Panc1 (cell line): ENCODE data around the gene PRDM2. TPM values are rescaled to one million over a fixed set of nuclear protein-coding genes. Genes with fewer than 3 reads are reported as not detected.

Experiments used
- ATAC-seq: fragments of 200-7000 bp; cut with Tn5 transposase; 2 replicates; pipeline ENCODE4 v1.9.1; 2020; ENCODE audit warnings: mild to moderate bottlenecking, moderate library complexity
- BruUV-seq: library from RNA; stranded (reverse); fragments of 400-500 nt; replicated peaks from 2 replicates; lab custom pipeline; 2021; lab: Mats Ljungman, UMichigan
- CTCF ChIA-PET: fragments of 300-600 bp; sonication (Branson Sonifier 250); formaldehyde crosslinking; loops from one replicate; lab custom pipeline; 2022; ENCODE audit warnings: antibody characterized with exemption; lab: Charles Lee
- POLR2A ChIA-PET: fragments of 300-600 bp; sonication (Branson Sonifier 250); formaldehyde crosslinking; loops from one replicate; lab custom pipeline; 2022; ENCODE audit warnings: antibody characterized with exemption; lab: Charles Lee
- DNase-seq: peaks from one replicate; pipeline ENCODE4 v3.0.0-alpha.2; 2010; ENCODE audit warnings: low read depth, low spot score
- H3K27ac ChIP-seq: 2 replicates; pipeline ENCODE4 v1.5.1; 2011; ENCODE audit warnings: mild to moderate bottlenecking, low read length, inconsistent platforms
- H3K27me3 ChIP-seq: fragments of 200-500 bp; sonication (Bioruptor generic); 2 replicates; pipeline ENCODE4 v1.6.0; 2014; ENCODE audit warnings: low read length, inconsistent platforms; ENCODE audit not compliant: control insufficient read depth, insufficient read depth
- H3K36me3 ChIP-seq: fragments of 200-500 bp; sonication (Bioruptor generic); 2 replicates; pipeline ENCODE4 v1.5.1; 2014; ENCODE audit warnings: inconsistent platforms, mild to moderate bottlenecking, low read length, moderate library complexity; ENCODE audit not compliant: control insufficient read depth, insufficient read depth
- H3K4me1 ChIP-seq: 2 replicates; pipeline ENCODE4 v1.5.1; 2011; ENCODE audit warnings: inconsistent platforms, mild to moderate bottlenecking, low read length, moderate library complexity; ENCODE audit not compliant: control insufficient read depth, insufficient read depth
- H3K4me3 ChIP-seq, 2 experiments: 2 replicates each; pipeline ENCODE4 v1.5.1; 2011 to 2012; ENCODE audit warnings: low read depth in 2 of 2, low read length in 2 of 2, mild to moderate bottlenecking in 2 of 2, inconsistent platforms in 1 of 2, moderate library complexity in 1 of 2
- H3K9me3 ChIP-seq: fragments of 200-500 bp; sonication (Bioruptor generic); 2 replicates; pipeline ENCODE4 v1.5.1; 2014; ENCODE audit warnings: low read depth, mild to moderate bottlenecking, inconsistent platforms, low read length, moderate library complexity; ENCODE audit not compliant: control insufficient read depth, insufficient read depth
- CTCF ChIP-seq: fragments of 450-650 bp; IDR thresholded peaks from 2 replicates; pipeline ENCODE4 v1.5.1; 2017; ENCODE audit warnings: mild to moderate bottlenecking
- POLR2AphosphoS5 ChIP-seq: IDR thresholded peaks from 2 replicates; pipeline ENCODE4 v1.6.1; 2012; ENCODE audit warnings: mild to moderate bottlenecking, low read depth, low read length, moderate library complexity
- REST ChIP-seq, 2 experiments: IDR thresholded peaks; 2 replicates each; pipeline ENCODE4 v1.6.1; 2011 to 2012; ENCODE audit warnings: low read depth in 2 of 2, control low read depth in 1 of 2, low read length in 1 of 2, mild to moderate bottlenecking in 1 of 2, moderate library complexity in 1 of 2; ENCODE audit not compliant: insufficient read depth in 1 of 2
- SIN3A ChIP-seq: IDR thresholded peaks from 2 replicates; pipeline ENCODE4 v1.6.1; 2012; ENCODE audit warnings: low read depth, mild to moderate bottlenecking, low read length, moderate library complexity, borderline replicate concordance; ENCODE audit not compliant: insufficient read depth
- TCF7L2 ChIP-seq: IDR thresholded peaks from 2 replicates; pipeline ENCODE4 v1.6.1; 2011; ENCODE audit warnings: mild to moderate bottlenecking, low read depth, low read length, inconsistent platforms
- in situ Hi-C: cut with HindIII; loops from 2 replicates; pipeline ENCODE4 v1.10.0; 2016; ENCODE audit warnings: low sequenced_read_pairs, low pct_unique_long_range_greater_than_20kb
- intact Hi-C: fragments of 100-400 bp; cut with micrococcal nuclease; formaldehyde crosslinking; loops from one replicate; pipeline ENCODE4 v1.10.0; 2022; ENCODE audit not compliant: unreplicated experiment
- total RNA-seq: library from RNA; stranded (reverse); gene quantifications from one replicate; pipeline ENCODE4 v1.2.1, GENCODE V29; 2021; ENCODE audit not compliant: unreplicated experiment

PRDM2 gene
- total RNA-seq, 1 experiment from 2014 or later, result 40.3 TPM

GRCh38 chr1:13820456-13820855 lies 120.5 kb downstream of the PRDM2 start:
- Histone ChIP-seq H3K36me3 (no peaks in the 10 kb centered on the region; the same call in 1 of the 2 replicates), H3K4me3 (no peak overlapping the region), H3K9me3 (no peaks in the 10 kb centered on the region), H3K27me3 (no peaks in the 10 kb centered on the region), H3K4me1 (no peaks in the 10 kb centered on the region), H3K27ac (no peak overlapping the region)
- POLR2A ChIA-PET, result no interaction called here
- in situ Hi-C loops (no loop called here), intact Hi-C loops (no loop called here)
- no peak for ATAC-seq
- CTCF ChIA-PET, result no interaction called here
- BruUV-seq, result no TSS peak
- no peak for DNase-seq
- TF ChIP-seq CTCF (no peak), TCF7L2 (no peak), POLR2AphosphoS5 (no peak), REST (IDR thresholded peaks at IDR 0.05; ENCODE audit: insufficient read depth in 1 of 2, low read depth in 2 of 2, low read length in 1 of 2) (no peak), SIN3A (no peak)

GRCh38 chr1:13823126-13823880 lies 123.3 kb downstream of the PRDM2 start:
- POLR2A ChIA-PET, result no interaction called here
- TF ChIP-seq SIN3A, result no peak
- no peak for TF ChIP-seq REST (IDR thresholded peaks at IDR 0.05; ENCODE audit: insufficient read depth in 1 of 2, low read depth in 2 of 2, low read length in 1 of 2)
- no peak for TF ChIP-seq TCF7L2
- no peak for TF ChIP-seq CTCF
- no peak for TF ChIP-seq POLR2AphosphoS5

More at GRCh38 chr1:13823126-13823880, 123.3 kb downstream of the PRDM2 start:
- Histone ChIP-seq H3K27me3 (no peaks in the 10 kb centered on the region), H3K27ac (no peak overlapping the region), H3K9me3 (no peaks in the 10 kb centered on the region), H3K36me3 (no peaks in the 10 kb centered on the region; the same call in 1 of the 2 replicates), H3K4me3 (no peak overlapping the region), H3K4me1 (no peaks in the 10 kb centered on the region)
- intact Hi-C loops, result no loop called here
- DNase-seq (no peak), ATAC-seq (no peak)
- no TSS peak for BruUV-seq
- CTCF ChIA-PET, result no interaction called here
- in situ Hi-C loops, result no loop called here
